Effector memory CD8-positive, alpha-beta T cell (primary cell): ENCODE results near the gene SNORC.
"Not testable (repeated sequence)": the region's sequence is repeated elsewhere in the genome, so short reads cannot be mapped to it uniquely, and the experiment has no call there.

Experiments used
- ATAC-seq: fragments of 150-1000 bp; cut with Tn5 transposase; replicated peaks from 2 replicates; pipeline ENCODE4 v1.10.0; 2021; ENCODE audit warnings: mild to moderate bottlenecking, moderate library complexity
- DNase-seq, 3 experiments: peaks; one replicate each; pipeline ENCODE4 v3.0.0; 2021
- H3K27ac Mint-ChIP-seq, 2 donors: one replicate each; pipeline ENCODE4 v1.8.0; 2022; ENCODE audit warnings: mild to moderate bottlenecking in 2 of 2, mixed read lengths in 2 of 2, moderate library complexity in 2 of 2
- H3K27me3 Mint-ChIP-seq, 2 donors: one replicate each; pipeline ENCODE4 v1.8.0; 2022; ENCODE audit warnings: mixed read lengths in 2 of 2
- H3K36me3 Mint-ChIP-seq: one replicate; pipeline ENCODE4 v1.8.0; 2022; ENCODE audit warnings: mild to moderate bottlenecking, moderate library complexity, mixed read lengths; ENCODE audit not compliant: insufficient read depth
- H3K4me1 Mint-ChIP-seq, 2 donors: one replicate each; pipeline ENCODE4 v1.8.0; 2022; ENCODE audit warnings: low read depth in 2 of 2, mixed read lengths in 2 of 2
- H3K4me3 Mint-ChIP-seq, 2 donors: one replicate each; pipeline ENCODE4 v1.8.0; 2022; ENCODE audit warnings: mild to moderate bottlenecking in 2 of 2, mixed read lengths in 2 of 2, moderate library complexity in 2 of 2
- H3K9me3 Mint-ChIP-seq, 2 donors: one replicate each; pipeline ENCODE4 v1.8.0; 2022; ENCODE audit warnings: mixed read lengths in 2 of 2
- total RNA-seq, 9 experiments: gene quantifications; one replicate each; lab custom pipeline; 2026; lab: John Stamatoyannopoulos, UW

SNORC gene
- total RNA-seq: 0 to 2.0 (median 1.2) reads per million in 9 experiments

DNA sequence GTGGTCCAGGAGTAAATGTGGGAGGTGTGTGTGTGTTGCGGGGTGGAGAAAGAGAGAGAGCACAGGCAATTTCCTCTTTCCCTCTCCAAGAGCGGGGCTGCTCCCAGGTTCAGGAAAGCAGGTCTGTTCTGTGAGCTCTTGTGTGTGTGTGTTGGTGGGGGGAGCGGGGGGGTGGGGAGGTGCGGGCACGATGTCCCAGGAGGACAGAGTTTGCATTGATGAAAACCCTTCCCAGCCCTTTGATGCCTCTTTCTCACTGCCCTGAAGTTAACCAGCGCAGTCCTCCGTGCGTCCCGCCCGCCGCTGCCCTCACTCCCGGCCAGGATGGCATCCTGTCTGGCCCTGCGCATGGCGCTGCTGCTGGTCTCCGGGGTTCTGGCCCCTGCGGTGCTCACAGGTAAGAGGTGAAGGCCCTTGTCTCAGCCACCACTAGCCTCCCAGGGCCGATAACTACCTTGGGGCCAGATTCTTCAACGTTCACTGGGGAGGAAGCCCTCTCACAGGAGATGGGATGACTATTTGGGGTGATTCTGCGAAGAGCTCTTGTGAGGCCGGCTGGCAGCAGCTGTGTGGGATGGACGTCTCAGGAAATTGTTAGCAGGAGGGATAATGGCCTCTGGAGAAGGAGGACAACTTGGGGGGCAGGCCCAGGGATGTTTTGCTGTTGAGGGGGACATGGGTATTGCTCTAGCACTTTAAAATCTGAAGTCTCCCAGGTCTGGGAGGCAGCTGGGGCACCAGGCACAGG, at the start of gene SNORC:
SNORC (plus strand) TSS at position 247 of the 748 bp plus-strand sequence; CDS start at position 325, 78 bp downstream.
- Mint-ChIP-seq H3K9me3 (no peaks in the 10 kb centered on the region), H3K27ac (no peak within 1 kb of the TSS), H3K4me1 (peaks cover 2 to 10% of the 10 kb centered on the region in 2 donors), H3K4me3 (no peak within 1 kb of the TSS), H3K36me3 (no peaks in the 10 kb centered on the region), H3K27me3 (peaks cover 10 to 23% of the 10 kb centered on the region in 2 donors)
- DNase-seq: no peak
- no peak for ATAC-seq

DNA sequence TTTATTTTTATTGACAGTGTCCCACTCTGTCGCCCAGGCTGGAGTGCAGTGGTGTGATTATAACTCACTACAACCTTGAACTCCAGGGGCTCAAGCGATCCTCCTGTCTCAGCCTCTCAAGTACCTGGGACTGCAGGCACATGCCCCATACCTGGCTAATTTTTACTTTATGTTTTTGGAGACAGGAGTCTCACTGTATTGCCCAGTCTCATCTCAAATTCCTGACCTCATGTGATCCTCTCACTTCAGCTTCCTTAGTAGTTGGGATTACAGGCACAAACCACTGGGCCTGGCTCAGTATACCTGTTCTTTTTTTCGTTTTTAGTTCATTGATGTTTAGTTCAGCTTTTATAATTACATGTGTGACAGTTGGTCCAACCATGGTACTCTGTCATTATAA, 40.1 kb upstream of the SNORC start:
- Mint-ChIP-seq H3K4me3 (no peak overlapping the region), H3K9me3 (no peaks in the 10 kb centered on the region), H3K4me1 (peaks cover 0 to 17% of the 10 kb centered on the region in 2 donors), H3K27me3 (no peaks in the 10 kb centered on the region), H3K27ac (peak overlapping the region in 1 of 2 donors; percentile 57), H3K36me3 (peaks cover 52% of the 10 kb centered on the region)
- DNase-seq (no peak), ATAC-seq (no peak)

DNA sequence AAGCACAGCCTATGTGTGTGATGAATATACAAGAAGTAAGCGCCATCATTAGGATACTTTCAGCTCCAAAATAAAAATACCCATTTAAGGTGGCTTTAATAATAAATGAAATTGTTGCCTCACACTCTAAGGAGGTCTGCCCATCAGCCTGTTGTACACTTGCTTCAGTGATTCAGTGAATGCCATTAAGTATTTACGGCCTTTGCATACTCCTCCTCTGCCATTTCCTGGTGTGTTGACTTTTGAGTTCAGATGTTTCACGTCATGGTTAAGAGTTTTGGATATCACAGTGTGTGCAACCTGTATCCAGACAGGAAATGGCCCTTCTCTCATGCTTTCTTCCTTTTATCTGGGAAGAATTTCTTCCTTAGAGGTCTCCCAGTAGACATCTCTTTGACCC, 38.6 kb upstream of the SNORC start:
- ATAC-seq (no peak), DNase-seq (no peak)
- H3K27me3 Mint-ChIP-seq: no peaks in the 10 kb centered on the region
- peaks cover 3 to 17% of the 10 kb centered on the region in 2 donors for H3K4me1 Mint-ChIP-seq
- no peak overlapping the region for H3K27ac Mint-ChIP-seq
- H3K4me3 Mint-ChIP-seq: no peak overlapping the region
- no peaks in the 10 kb centered on the region for H3K9me3 Mint-ChIP-seq
- peaks cover 59% of the 10 kb centered on the region for H3K36me3 Mint-ChIP-seq

DNA sequence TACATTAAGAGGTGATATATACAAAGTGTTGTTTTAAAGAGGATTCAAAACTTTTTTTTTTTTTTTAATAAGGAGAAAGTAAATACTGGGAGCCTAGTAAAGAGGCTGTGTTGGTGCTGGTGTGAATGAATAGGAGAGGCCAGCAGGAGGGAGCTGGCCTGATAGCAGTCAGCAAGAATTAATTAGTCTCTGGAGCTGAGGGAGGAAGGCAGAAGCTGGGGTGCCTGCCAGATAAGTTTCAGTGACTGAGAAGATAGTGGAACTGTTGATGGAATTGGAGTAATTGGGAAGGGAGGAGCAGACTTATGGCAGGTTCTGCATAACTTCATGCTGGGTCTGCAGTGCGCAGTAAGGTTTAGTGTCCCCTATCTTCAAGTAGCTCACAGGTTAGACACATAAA, 36.2 kb upstream of the SNORC start:
- H3K27ac Mint-ChIP-seq: peak overlapping the region; percentile 11 to 26
- H3K27me3 Mint-ChIP-seq: no peaks in the 10 kb centered on the region
- ATAC-seq (no peak), DNase-seq (no peak)
- no peaks in the 10 kb centered on the region for H3K9me3 Mint-ChIP-seq
- peaks cover 21 to 27% of the 10 kb centered on the region in 2 donors for H3K4me1 Mint-ChIP-seq
- no peak overlapping the region for H3K4me3 Mint-ChIP-seq
- peaks cover 62% of the 10 kb centered on the region for H3K36me3 Mint-ChIP-seq

DNA sequence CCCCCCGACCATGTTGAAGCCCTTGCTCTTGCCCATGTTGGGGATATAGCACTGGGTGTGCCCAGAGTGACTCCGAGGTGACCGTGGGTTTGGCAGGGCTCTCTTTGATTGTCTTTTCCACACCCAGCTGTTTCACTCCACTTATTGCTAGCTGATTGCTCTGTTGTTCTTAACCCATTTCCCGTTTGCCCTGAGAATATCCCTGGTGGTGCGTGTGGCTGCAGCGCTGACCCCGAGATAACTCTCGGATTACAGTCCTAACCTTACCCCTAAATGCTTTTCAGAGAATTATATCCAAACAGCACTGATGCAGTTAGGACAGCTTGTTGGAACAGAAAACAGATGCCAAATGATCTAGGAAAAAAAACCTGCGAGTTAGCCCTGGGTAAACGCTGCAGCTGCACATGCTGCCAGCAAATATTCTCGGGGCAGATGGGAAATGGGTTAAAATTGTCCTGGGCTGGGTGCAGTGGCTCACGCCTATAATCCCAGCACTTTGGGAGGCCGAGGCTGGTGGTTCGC, 34.3 kb upstream of the SNORC start:
- H3K27ac Mint-ChIP-seq: no peak overlapping the region
- no peaks in the 10 kb centered on the region for H3K9me3 Mint-ChIP-seq
- ATAC-seq: no peak
- DNase-seq: no peak
- H3K4me1 Mint-ChIP-seq: peaks cover 23 to 36% of the 10 kb centered on the region in 2 donors
- H3K27me3 Mint-ChIP-seq: no peaks in the 10 kb centered on the region
- no peak overlapping the region for H3K4me3 Mint-ChIP-seq
- peaks cover 71% of the 10 kb centered on the region for H3K36me3 Mint-ChIP-seq

DNA sequence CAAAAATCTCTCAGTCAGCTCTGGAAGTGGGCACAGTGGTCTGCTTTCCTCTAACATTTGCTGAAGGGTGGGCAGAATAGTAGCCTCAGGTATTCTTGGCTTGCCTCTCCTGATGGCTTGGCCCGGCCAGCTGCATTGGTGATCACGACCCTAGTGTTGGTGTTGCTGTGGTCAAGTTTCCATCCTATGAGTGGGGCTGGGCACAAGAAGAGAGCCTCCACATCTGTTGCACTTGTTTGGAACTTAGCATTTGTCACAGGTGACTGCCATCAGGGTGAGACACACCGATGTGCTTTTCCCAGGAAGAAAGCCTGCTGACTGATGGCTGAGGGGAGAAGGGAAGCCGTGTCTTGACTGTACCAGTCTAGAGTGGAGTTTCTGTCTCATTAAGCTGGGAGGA, 33.1 kb upstream of the SNORC start:
- H3K27ac Mint-ChIP-seq: peak overlapping the region; percentile 67 to 88
- H3K27me3 Mint-ChIP-seq: no peaks in the 10 kb centered on the region
- H3K36me3 Mint-ChIP-seq: peaks cover 78% of the 10 kb centered on the region
- no peak overlapping the region for H3K4me3 Mint-ChIP-seq
- H3K4me1 Mint-ChIP-seq: peaks cover 23 to 34% of the 10 kb centered on the region in 2 donors
- H3K9me3 Mint-ChIP-seq: no peaks in the 10 kb centered on the region
- ATAC-seq (no peak), DNase-seq (no peak)

DNA sequence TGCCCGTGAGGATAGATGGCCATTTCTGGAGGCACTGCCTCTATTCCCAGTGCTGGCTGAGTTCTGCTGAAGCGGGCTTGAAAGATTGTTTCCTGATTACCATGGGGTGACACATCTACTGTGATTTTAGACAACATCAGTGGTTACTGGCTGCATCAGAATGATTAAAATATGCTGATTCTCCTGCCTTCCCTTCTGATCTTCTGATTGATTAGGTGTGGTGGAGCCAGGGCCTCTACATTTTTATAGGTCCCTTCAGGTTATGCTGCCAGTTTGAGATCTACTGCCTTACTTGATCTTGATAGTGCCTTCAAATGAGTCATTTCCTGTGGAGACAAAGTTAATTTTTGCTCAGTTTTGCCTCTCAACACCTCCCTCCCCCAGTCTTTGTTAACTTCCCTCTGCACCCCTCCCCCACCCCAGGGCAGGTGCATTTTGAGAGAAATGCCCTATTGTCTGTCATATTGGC, 31.6 kb upstream of the SNORC start:
- peak; percentile 17 to 41 (median 38) for DNase-seq

DNA sequence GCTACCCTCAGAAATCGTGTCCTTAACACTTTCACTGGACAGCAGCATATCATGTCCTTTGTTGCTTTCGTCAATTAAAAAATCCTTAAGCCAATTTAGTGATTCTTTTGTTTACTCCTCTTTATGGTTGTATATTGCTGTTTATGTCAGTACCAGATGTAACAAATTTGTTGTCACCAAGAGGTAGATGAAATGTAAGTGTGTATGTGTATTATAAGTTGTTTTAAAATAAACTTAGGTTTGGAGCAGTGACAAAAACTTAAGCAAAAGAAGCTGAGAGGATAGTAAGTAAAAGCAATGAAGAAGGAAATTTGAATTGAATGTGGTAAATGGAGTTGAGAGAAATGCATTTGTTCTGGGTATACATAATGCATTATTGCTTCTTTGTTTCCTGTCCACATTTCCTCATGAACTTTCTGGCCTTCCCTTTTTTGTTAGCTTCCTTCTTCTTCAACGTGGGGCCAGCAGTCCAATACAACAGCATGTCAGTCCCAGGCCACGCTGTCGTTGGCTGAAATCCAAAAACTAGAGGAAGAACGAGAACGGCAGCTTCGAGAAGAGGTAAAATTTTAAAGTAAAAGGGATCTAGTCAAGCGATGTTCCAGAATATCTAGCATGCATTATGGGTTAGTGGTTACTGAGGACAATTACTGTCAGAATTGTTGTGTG, 30.5 kb upstream of the SNORC start:
- Mint-ChIP-seq H3K27me3 (no peaks in the 10 kb centered on the region), H3K36me3 (peaks cover 75% of the 10 kb centered on the region), H3K9me3 (no peaks in the 10 kb centered on the region), H3K4me3 (no peak overlapping the region), H3K4me1 (peaks cover 23 to 27% of the 10 kb centered on the region in 2 donors), H3K27ac (peak overlapping the region; percentile 88 to 89)
- DNase-seq (no peak), ATAC-seq (no peak)

More for the DNA sequence above, 31.6 kb upstream of the SNORC start:
- Mint-ChIP-seq H3K27ac (peak overlapping the region; percentile 88 to 89), H3K9me3 (no peaks in the 10 kb centered on the region), H3K4me3 (peak overlapping the region; percentile 46 to 62), H3K27me3 (no peaks in the 10 kb centered on the region), H3K36me3 (peaks cover 77% of the 10 kb centered on the region), H3K4me1 (peaks cover 23 to 31% of the 10 kb centered on the region in 2 donors)
- peak; percentile 92 for ATAC-seq

DNA sequence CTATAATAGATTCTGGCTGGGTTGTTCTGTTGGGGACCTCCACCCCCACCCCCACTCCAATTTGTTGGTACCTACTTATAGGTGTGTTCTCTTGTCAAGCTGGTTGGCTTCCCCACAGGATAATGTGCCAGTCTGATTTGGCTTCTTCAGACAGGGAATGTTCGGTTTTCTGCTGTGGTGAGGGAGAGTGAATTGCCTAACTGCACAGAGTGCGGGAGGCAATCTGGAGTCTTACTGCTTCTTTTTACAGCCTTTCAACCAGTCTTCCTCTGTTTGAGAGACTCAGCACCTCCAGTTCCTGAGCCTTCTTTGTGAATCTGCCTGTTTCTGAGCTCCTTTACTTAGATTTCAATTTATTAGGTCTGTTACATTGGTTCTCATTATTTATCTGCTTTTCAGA, 27.4 kb upstream of the SNORC start:
- no peak for ATAC-seq
- no peak overlapping the region for H3K27ac Mint-ChIP-seq

DNA sequence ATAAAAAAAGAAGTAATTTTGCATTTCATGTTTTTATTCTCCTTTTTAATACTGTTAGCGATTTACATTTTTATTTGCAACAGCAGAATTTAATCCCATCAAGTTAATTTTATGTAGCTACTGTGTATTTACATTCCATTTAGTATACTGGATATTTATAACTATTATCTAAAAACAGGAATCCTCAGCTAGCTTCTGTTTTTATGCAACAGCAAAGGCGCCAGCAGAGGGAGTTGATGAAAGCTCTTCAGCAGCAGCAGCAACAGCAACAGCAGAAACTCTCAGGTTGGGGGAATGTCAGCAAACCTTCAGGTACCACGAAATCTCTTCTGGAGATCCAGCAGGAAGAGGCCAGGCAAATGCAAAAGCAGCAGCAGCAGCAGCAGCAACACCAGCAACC, 26.2 kb upstream of the SNORC start:
- no peaks in the 10 kb centered on the region for H3K9me3 Mint-ChIP-seq
- peaks cover 74% of the 10 kb centered on the region for H3K36me3 Mint-ChIP-seq
- no peaks in the 10 kb centered on the region for H3K27me3 Mint-ChIP-seq
- ATAC-seq (no peak), DNase-seq (no peak)
- H3K4me1 Mint-ChIP-seq: peaks cover 2 to 9% of the 10 kb centered on the region in 2 donors
- no peak overlapping the region for H3K4me3 Mint-ChIP-seq
- H3K27ac Mint-ChIP-seq: no peak overlapping the region

More for the DNA sequence above, 27.4 kb upstream of the SNORC start:
- Mint-ChIP-seq H3K27me3 (no peaks in the 10 kb centered on the region), H3K36me3 (peaks cover 66% of the 10 kb centered on the region), H3K9me3 (no peaks in the 10 kb centered on the region), H3K4me1 (peaks cover 13 to 21% of the 10 kb centered on the region in 2 donors), H3K4me3 (no peak overlapping the region)
- DNase-seq: no peak

DNA sequence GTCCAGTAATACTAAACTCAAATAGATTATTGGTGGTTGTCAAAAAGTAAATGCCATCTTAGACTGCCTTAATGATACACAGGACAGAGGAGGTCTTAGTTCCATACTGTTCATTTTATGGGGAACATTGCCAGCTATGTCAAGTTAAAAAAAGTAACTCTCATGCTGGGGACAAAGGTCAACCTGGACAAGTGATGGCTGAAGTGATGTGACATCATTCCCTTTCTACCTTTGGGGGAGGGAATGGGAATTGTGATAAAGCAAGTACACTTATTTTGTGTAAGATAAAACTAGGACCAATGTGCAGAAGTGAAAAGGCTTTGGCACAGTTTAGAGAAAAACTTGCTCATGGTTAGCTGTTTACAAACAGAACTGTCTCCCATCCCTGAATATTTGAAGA, 24.0 kb upstream of the SNORC start:
- Mint-ChIP-seq H3K27ac (peak overlapping the region in 1 of 2 donors; percentile 35), H3K27me3 (no peaks in the 10 kb centered on the region), H3K9me3 (no peaks in the 10 kb centered on the region), H3K4me3 (no peak overlapping the region), H3K36me3 (peaks cover 73% of the 10 kb centered on the region), H3K4me1 (no peaks in the 10 kb centered on the region)
- DNase-seq (no peak), ATAC-seq (no peak)

DNA sequence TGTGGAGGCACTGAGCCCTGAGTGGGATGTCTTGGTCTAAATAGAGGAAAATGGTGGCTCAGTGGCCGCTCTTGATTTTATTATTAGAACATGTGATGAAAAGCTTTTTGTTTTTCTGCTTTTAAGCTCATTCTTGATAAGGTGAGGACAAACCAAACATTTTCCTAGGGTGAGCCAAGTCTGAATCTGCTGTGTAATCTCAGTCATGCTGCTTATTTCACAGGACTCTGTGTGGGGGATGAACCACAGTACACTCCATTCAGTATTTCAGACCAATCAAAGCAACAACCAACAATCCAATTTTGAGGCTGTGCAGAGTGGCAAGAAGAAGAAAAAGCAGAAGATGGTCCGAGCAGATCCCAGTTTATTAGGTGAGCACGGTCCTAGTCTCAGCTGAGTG, 20.0 kb upstream of the SNORC start:
- no peak overlapping the region for H3K27ac Mint-ChIP-seq
- no peak for ATAC-seq
- no peaks in the 10 kb centered on the region for H3K4me1 Mint-ChIP-seq

DNA sequence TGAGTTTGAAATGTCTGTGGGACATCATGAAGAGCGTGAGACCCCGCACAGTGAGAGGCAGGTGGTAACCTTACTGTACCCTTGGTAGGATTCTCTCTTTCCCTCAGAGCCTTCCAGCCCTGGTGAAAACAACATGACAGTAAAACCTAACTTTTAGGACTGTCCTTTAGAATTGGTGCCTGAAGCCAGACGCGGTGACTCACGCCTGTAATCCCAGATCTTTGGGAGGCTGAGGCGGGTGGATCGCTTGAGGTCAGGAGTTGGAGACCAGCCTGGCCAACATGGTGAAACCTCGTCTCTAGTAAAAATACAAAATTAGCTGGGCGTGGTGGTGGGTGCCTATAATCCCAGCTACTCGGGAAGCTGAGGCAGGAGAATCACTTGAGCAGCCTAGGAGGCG, 18.0 kb upstream of the SNORC start:
- ATAC-seq, H3K27ac Mint-ChIP-seq, H3K4me1 Mint-ChIP-seq, DNase-seq, H3K9me3 Mint-ChIP-seq, H3K27me3 Mint-ChIP-seq, H3K4me3 Mint-ChIP-seq: not testable (repeated sequence)
- H3K36me3 Mint-ChIP-seq: peaks cover 85% of the 10 kb centered on the region

More for the DNA sequence above, 20.0 kb upstream of the SNORC start:
- Mint-ChIP-seq H3K36me3 (peaks cover 69% of the 10 kb centered on the region), H3K9me3 (no peaks in the 10 kb centered on the region), H3K4me3 (no peak overlapping the region), H3K27me3 (no peaks in the 10 kb centered on the region)
- no peak for DNase-seq
